Fibroblast of the conjunctiva (primary cell): ENCODE data around the gene S100A9.
"Not testable (repeated sequence)": the region's sequence is repeated elsewhere in the genome, so short reads cannot be mapped to it uniquely, and the experiment has no call there.

Experiments used
- DNase-seq: peaks from one replicate; pipeline ENCODE4 v3.0.0-alpha.2; 2010; ENCODE audit warnings: low read depth

Gene S100A9

DNA sequence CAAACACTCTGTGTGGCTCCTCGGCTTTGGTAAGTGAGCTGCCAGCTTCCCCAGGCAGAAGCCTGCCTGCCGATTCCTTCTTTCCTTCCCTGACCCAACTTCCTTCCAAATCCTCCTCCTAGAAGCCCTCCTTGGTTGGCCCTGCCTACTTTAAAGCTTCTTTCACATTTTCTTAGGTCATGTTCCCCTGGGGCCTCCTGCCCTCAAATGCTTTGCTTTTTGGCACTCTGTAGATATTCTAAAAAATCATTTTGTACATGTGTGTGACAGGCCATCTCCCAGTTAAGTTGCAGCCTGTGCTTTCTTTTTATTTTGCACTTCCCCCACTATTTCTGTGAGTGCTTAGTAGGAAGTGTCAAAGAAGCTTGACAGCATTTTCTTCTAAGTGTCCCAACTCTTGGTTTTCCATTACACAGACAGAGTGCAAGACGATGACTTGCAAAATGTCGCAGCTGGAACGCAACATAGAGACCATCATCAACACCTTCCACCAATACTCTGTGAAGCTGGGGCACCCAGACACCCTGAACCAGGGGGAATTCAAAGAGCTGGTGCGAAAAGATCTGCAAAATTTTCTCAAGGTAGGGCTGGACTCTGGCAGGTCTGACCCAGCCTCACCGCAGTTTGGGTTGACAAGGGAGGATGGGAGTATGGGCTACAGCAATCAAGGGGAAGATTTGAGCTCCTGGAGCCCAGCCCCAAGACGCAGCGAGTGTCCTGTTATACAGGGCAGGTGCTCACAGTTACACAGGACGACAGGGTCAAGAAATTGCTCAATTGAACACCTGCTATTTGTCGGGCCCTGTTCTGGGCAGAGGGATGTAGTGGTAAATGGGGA, at the start of gene S100A9:
TSS of gene S100A9 (plus strand) at position 2 of the 838 bp plus-strand sequence. CDS start at position 432, 430 bp downstream.
- no peak for DNase-seq

- DNase-seq: no peak
These were observed 49.1 kb upstream of the S100A9 start for GRCh38 chr1:153308540-153308939.

GRCh38 chr1:153309441-153309840, 48.2 kb upstream of the S100A9 start:
- no peak for DNase-seq

- no peak for DNase-seq
These were observed 47.1 kb upstream of the S100A9 start for GRCh38 chr1:153310526-153310925.

DNA sequence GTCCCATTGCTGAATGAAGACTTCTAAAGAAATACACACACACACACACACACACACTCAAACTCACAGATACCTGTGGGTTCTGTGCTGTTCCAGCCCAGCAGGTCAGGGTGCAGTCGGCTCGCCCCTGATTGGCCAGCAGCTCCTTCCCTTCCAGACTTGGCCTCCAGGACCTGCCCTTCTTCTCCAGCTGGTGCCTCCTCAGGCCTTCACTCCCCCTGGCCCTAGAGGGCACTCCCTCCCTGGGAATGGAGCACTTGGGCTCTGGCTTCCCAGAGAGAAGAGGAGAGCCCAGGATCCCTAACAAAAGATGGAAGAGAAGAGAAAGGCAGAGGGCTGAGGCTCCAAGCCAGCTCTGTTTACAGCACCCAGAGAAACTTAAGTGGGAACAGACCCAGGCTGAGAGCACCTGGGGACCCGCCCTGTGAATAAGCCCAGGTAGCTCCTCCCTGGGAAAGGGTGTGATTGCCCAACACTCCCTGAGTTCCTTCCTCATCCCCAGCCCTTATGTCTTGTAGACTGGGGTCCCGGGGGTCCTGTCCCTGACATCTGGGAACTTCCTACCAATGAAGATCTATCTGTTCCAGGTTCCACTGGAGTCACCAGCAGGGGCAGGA, 45.0 kb upstream of the S100A9 start, which contains the start of gene PGLYRP3:
TSS of gene PGLYRP3 (minus strand) at position 383 of the 617 bp plus-strand sequence. CDS start 2,287 bp downstream, outside the sequence.
- DNase-seq: no peak

- DNase-seq: no peak
These were observed 44.4 kb upstream of the S100A9 start for GRCh38 chr1:153313288-153313687.

DNA sequence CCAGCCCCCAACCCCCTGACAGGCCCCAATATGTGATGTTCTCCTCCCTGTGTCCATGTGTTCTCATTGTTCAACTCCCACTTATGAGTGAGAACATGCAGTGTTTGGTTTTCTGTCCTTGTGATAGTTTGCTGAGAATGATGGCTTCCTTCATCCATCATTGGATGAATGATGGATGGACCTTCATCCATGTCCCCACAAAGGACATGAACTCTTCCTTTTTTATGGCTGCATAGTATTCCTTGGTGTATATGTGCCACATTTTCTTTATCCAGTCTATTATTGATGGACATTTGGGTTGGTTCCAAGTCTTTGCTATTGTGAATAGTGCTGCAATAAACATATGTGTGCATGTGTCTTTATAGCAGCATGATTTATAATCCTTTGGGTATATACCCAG, 43.3 kb upstream of the S100A9 start:
- not testable (repeated sequence) for DNase-seq

DNA sequence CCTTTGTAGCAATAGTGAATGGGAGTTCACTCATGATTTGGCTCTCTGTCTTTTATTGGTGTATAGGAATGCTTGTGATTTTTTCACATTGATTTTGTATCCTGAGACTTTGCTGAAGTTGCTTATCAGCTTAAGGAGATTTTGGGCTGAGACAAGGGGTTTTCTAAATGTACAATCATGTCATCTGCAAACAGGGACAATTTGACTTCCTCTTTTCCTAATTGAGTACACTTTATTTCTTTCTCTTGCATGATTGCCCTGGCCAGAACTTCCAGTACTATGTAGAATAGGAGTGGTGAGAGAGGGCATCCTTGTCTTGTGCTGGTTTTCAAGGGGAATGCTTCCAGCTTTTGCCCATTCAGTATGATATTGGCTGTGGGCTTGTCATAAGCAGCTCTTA, 41.6 kb upstream of the S100A9 start:
- DNase-seq: not testable (repeated sequence)

DNA sequence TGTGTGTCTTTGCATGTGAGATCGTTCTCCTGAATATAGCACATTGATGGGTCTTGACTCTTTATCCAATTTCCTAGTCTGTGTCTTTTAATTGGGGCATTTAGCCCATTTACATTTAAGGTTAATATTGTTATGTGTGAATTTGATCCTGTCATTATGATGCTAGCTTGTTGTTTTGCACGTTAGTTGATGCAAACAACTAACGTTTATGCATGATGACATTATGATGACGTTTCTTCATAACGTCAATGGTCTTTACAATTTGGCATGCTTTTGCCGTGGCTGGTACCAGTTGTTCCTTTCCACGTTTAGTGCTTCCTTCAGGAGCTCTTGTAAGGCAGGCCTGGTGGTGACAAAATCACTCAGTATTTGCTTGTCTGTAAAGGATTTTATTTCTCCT, 39.5 kb upstream of the S100A9 start:
- DNase-seq: not testable (repeated sequence)

- DNase-seq: no peak
These were observed 35.1 kb upstream of the S100A9 start for GRCh38 chr1:153322568-153322967.

DNA sequence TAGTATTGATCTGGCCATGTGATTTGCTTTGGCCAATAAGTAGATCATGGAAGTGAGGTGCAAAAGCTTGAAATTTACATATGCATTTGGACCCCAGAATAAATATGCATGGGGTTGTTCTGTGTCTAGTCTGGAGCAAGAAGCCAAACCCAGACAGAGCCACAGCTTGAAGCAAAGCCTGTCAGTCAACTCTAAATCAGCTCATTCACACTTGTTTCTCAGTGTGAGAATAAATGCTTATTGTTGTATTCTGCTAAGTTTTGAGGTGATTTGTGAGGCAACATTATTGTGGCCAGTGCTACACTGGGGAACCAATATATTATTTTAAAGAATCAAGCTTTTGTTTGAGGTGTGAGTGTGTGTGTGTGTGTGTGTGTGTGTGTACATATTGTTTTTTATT, 32.7 kb upstream of the S100A9 start:
- DNase-seq: no peak

DNA sequence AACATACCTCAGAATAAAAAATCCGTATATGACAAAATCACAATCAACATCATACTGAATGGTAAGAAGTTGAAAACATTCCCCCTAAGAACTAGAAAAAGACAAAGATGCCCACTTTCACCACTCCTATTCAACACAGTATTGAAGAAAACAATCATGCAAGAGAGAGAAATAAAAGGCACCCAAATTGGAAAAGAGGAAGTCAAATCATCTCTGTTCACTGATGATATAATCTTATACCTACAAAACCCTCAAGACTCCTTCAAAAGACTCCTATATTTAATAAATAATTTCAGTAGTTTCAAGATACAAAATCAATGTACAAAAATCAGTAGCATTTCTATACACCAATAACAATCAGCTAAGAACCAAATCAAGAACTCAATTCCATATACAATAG, 23.8 kb upstream of the S100A9 start:
- DNase-seq: no peak

- DNase-seq: no peak
These were observed 21.0 kb upstream of the S100A9 start for GRCh38 chr1:153336650-153337049.

DNA sequence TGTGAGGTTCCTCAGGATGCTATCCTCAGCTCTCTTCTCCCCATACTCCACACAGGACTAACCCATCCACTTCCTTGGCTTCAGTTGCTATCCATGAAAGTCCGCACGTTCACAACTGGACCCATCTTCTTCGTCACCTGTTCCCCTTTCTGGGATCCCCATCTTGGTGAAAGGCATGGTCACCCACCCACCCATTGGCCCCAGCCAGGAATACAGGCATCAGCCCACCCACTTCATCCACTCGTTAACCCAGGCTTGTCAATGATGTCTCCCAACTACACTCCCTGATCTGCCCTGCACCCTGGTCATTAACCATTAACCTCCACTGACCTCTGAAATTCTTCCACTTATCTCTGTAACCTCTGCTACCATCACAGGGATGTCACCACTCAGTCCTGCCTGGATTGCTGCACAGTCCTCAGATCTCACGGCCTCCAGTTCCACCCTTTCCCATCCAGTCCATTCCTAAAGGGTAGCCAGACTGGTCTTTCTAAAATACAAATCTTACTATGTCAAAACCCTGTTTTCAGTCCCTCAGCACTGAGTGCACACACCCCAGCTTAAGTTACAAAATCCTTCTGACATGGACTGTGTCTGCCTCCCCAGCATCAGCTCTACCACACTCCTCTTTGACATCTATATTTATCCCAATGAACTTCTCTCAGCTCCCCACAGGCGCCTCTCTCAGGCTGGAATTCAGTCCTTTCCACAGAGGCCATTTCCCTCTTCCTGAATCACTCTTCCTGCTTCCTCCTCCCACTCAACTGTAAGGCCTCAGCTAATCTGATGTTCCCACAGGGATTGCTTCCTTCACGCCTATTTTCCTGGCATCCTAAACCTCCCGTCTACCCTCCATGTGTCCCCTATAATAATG, 19.4 kb upstream of the S100A9 start:
- no peak for DNase-seq

DNA sequence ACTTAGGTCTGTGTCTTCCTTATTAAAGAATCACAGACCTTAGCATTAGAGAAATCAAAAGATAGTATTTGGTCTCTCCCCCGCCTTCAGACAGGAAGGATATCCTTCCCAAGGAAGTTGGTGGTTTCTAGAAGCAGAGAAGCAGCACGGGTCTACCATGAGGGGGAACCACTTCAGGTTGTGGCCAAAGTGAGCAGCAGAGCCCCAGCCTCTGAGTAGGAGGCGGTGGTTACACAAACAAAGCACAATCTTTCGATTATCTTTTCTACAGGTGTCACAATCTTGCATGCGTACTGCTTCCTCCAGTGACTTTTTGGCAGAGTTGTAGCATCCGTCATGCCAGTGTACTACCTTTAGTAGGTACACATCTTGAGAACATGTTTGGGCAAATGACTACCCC, 17.9 kb upstream of the S100A9 start:
- DNase-seq: no peak

DNA sequence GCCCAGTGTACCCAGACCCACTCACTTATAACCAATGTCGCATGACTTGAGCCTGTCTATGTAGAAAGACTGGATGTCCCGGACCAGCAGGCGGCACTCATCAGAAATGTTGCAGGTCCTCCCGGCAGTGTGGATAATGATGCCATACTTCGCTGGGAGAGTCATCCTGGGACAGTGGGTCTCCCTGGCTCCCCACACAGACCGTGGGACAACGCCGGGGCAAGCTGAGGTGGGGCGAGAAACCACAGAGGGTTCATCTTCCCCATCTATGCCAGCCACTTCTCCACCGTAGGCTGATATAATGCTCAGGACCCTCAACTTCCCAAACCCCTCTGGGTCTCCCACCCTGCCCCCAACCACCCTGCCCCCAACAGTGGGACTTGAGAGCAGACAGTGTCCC, 17.3 kb upstream of the S100A9 start:
- no peak for DNase-seq

DNA sequence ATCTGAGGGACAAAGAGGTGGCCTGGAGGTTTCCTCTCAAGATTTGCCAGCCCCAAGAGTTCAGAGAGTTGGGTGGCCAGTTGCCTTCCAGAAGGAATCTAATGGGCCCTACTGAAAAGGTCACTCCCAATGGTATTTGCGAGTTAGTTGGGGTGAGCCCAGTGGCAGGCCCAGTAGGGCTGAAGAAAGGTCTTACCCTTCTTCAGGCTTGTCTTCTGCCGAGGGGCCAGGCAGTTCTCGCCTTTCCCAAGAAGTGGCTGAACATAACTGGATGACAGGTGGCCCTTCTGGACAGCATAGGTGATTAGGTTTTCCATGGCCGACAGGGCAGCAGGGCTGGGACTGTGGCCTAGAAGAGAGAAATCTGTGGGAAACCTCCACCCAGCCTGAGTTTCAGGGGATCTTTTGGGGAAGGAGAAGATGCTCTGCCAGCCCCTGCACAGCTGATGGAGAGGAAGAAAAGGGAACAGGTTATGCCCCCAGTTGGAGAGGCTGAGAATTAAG, 16.2 kb upstream of the S100A9 start:
- no peak for DNase-seq

DNA sequence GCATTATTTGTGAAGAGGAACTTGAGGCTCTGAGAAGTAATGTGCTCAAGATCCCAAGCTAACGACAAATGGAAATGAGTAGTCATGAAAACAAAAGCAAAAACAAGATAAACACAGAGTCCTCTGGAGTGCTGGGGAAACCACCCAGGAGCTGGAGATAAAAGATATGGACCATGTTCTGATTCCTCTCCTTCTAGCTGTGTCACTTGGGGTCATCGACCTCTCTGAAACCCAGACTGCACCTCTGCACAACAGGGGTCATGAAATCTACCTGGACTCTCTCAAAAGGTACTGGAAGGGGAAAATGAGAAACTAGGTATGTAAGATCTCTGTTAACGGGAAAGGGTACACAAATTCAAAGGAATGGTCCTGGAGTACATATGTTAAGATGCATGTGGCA, 15.5 kb upstream of the S100A9 start:
- no peak for DNase-seq

DNA sequence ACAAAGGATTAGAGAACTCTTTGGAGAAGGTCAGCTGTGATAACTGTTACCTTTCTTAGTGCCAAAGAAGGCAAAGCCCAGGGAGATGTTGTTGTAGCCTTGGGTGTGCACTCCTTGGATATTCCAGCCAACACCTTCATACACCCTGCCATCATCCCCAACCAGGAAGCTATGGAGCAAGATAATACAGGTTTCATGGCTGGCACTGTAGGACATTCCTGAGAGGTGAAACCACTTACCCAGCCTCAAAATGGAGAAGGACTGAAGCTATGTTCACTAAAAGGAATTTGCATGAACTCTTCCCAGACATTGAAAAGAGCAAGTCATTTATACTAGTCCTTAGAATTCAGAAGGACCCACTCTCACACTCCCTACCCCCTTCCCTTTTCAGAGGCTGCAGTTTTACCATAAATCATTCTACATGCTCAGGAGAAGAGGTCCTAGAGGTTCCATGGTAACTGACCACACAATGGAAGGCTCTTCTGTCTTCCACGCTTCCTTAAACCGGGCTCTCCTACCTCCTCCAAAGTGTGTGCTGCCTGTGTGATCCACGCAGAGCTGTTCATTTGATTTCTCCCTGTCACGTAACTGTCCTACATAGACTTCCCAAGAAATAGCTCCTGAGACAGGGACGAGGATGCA, 14.5 kb upstream of the S100A9 start:
- DNase-seq: no peak

- no peak for DNase-seq
These were observed 13.6 kb upstream of the S100A9 start for GRCh38 chr1:153343811-153344717.

GRCh38 chr1:153344718-153345025, 13.0 kb upstream of the S100A9 start:
- no peak for DNase-seq
